GM12891 (cell line): ENCODE data around the gene GPC5.

Experiments
- POLR2A ChIP-seq: IDR thresholded peaks from 2 replicates; pipeline ENCODE4 v1.6.1; 2011; ENCODE audit warnings: low read depth, low read length, control low read depth
- POLR2AphosphoS5 ChIP-seq: IDR thresholded peaks from 2 replicates; pipeline ENCODE4 v1.6.1; 2011; ENCODE audit warnings: low read depth, low read length, control low read depth
- POU2F2 ChIP-seq: IDR thresholded peaks from 2 replicates; pipeline ENCODE4 v1.6.1; 2011; ENCODE audit warnings: low read depth, mild to moderate bottlenecking, control low read depth, low read length, moderate library complexity
- SPI1 ChIP-seq: IDR thresholded peaks from 2 replicates; pipeline ENCODE4 v1.6.1; 2011; ENCODE audit warnings: low read depth, low read length, control low read depth
- TAF1 ChIP-seq: IDR thresholded peaks from 2 replicates; pipeline ENCODE4 v1.6.1; 2011; ENCODE audit warnings: low read depth, low read length, control low read depth

- TF ChIP-seq TAF1 (no peak), POLR2A (no peak), POLR2AphosphoS5 (no peak), SPI1 (no peak), POU2F2 (no peak)
Measured at GRCh38 chr13:91482427-91482826, 84.0 kb downstream of the GPC5 start.
